Epithelial cell of esophagus (primary cell): ENCODE data around the gene CCDC9B.

Source experiments
- DNase-seq: peaks from one replicate; pipeline ENCODE4 v3.0.0; 2010; ENCODE audit warnings: low read depth
- H3K4me3 ChIP-seq: 2 replicates; pipeline ENCODE4 v1.5.1; 2011; ENCODE audit warnings: mild to moderate bottlenecking, low read length, control low read depth
- CTCF ChIP-seq: IDR thresholded peaks from 2 replicates; pipeline ENCODE4 v1.5.1; 2011; ENCODE audit warnings: low read depth, mild to moderate bottlenecking, low read length, control low read depth, inconsistent platforms; ENCODE audit not compliant: insufficient read depth; ENCODE audit errors: missing control alignments

The CCDC9B gene

GRCh38 chr15:40369474-40369869, 28.7 kb upstream of the CCDC9B start:
- no peak overlapping the region for H3K4me3 ChIP-seq
- DNase-seq = no peak
- TF ChIP-seq CTCF = no peak

GRCh38 chr15:40368719-40369473, 28.2 kb upstream of the CCDC9B start:
- DNase-seq = no peak
- no peak for TF ChIP-seq CTCF
- no peak overlapping the region for H3K4me3 ChIP-seq

DNA sequence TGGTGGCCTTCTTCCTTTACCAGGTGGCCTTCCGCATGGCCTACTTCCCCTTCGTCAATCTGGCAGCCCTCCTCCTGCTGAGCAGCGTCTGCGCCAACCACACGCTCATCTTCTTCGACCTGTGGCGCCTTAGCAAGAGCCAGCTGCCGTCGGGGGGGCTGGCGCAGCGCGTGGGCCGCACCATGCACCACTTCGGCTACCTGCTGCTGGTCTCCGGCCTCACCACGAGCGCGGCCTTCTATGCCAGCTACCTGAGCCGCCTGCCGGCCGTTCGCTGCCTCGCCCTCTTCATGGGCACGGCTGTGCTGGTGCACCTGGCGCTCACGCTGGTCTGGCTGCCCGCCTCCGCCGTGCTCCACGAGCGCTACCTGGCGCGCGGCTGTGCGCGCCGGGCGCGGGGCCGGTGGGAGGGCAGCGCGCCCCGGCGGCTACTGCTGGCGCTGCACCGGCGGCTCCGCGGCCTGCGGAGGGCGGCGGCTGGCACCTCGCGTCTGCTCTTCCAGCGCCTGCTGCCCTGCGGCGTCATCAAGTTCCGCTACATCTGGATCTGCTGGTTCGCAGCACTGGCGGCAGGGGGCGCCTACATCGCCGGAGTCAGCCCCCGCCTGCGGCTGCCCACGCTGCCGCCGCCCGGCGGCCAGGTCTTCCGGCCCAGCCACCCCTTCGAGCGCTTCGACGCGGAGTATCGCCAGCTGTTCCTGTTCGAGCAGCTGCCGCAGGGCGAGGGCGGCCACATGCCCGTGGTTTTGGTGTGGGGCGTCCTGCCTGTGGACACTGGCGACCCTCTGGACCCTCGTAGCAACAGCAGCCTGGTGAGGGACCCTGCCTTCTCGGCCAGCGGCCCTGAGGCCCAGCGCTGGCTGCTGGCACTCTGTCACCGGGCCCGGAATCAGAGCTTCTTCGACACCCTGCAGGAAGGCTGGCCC, 27.2 kb upstream of the CCDC9B start:
- peak; percentile 92 for DNase-seq
- peak; percentile 39 for TF ChIP-seq CTCF
- no peak overlapping the region for H3K4me3 ChIP-seq

- H3K4me3 ChIP-seq = no peak overlapping the region
- no peak for DNase-seq
- no peak for TF ChIP-seq CTCF
These were observed 26.6 kb upstream of the CCDC9B start for GRCh38 chr15:40367371-40367685.

- no peak for DNase-seq
- no peak overlapping the region for H3K4me3 ChIP-seq
- no peak for TF ChIP-seq CTCF
These were observed 26.0 kb upstream of the CCDC9B start for GRCh38 chr15:40366457-40367370.

DNA sequence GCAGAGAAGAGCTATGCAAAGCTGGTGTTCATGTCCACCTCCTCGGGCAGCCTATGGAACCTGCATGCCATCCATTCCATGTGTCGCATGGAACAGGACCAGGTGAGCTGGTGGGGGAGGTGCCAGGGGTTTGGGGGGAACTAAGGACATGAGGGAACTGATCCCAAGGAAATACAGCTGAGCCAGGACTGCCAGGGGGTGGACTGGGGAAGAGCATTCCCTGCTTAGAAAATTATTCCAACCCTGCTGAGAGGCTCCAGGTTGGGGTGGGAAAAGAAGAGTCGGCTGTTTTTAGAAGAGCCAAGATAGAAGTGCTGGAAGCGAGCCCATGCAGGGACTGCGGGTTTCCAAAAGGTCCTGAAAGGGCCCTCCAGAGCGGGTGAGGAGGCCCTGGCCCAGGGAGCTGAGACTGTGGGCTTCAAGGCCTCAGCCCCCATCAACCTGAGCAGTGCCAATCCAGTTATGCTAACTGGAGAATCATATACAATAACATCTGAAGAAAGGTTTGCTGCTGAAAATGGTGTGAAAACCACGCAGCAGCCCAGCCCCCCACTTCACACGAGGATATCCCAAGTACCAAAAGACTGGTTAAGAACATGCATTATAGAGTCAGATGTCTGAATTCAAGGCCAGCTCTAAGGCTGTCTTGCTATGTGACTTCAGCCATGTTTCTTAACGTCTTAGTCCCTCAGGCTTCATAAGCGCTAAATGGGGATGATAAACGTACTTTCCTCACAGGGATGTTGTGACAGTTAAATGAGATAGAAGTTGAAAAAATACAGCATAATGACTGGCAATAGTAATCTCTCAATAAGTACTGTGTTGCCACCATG, 25.1 kb upstream of the CCDC9B start:
- no peak for DNase-seq
- no peak for TF ChIP-seq CTCF
- H3K4me3 ChIP-seq = no peak overlapping the region
